Mucosa of descending colon (tissue), 3 donors: ENCODE results near the gene TRIO. TPM values are rescaled to one million over a fixed set of nuclear protein-coding genes. Genes with fewer than 3 reads are reported as not detected.

Experiments
- ATAC-seq: fragments of 200-7000 bp; cut with Tn5 transposase; one replicate; pipeline ENCODE4 v1.9.1; 2020; ENCODE audit warnings: mild to moderate bottlenecking, moderate library complexity
- DNase-seq, 3 donors: peaks; one replicate each; pipeline ENCODE4 v3.0.0-alpha.2; 2020
- H3K36me3 ChIP-seq: fragments of 200-600 bp; one replicate; pipeline ENCODE4 v1.8.0; 2021; ENCODE audit warnings: low read depth, mild to moderate bottlenecking
- H3K4me1 ChIP-seq: fragments of 200-600 bp; one replicate; pipeline ENCODE4 v1.8.0; 2021; ENCODE audit warnings: low read depth, mild to moderate bottlenecking
- H3K4me3 ChIP-seq: fragments of 200-600 bp; one replicate; pipeline ENCODE4 v1.8.0; 2021; ENCODE audit warnings: mild to moderate bottlenecking
- H3K9me3 ChIP-seq: fragments of 200-600 bp; one replicate; pipeline ENCODE4 v1.8.0; 2021; ENCODE audit warnings: mild to moderate bottlenecking
- intact Hi-C, 2 donors: fragments of 100-400 bp; cut with DNase I in 1 of 2; cut with micrococcal nuclease in 1 of 2; formaldehyde crosslinking; loops; one replicate each; pipeline versions ENCODE4 v1.11.0 to v1.11.1; 2022; cut with DNase I, micrococcal nuclease
- total RNA-seq, 3 donors: library from RNA; stranded (reverse); fragmentation: NEBNext Ultra II Directional in 2 of 3; extraction: Animal tissue kit (Norgen Biotek cat#: 25700) in 2 of 3; gene quantifications; one replicate each; pipeline versions ENCODE4 v1.2.1 to v1.2.4, GENCODE V29; 2021 to 2023
- TF ChIP-seq, protein P1 (sequence below): fragments of 200-600 bp; IDR thresholded peaks from one replicate; pipeline ENCODE4 v1.8.0; 2022; ENCODE audit warnings: antibody characterized with exemption, mild to moderate bottlenecking
- donor health status: DM: no; HTN: no; CAD: no; lungs with moderate emphysema.
- donor health status: DM: no; HTN: no; CAD: no.
- donor health status: DM: no; HTN: yes; CAD: no.

The TRIO gene
- total RNA-seq, 3 donors from 2014 or later: 164 to 231 (median 168) TPM

DNA sequence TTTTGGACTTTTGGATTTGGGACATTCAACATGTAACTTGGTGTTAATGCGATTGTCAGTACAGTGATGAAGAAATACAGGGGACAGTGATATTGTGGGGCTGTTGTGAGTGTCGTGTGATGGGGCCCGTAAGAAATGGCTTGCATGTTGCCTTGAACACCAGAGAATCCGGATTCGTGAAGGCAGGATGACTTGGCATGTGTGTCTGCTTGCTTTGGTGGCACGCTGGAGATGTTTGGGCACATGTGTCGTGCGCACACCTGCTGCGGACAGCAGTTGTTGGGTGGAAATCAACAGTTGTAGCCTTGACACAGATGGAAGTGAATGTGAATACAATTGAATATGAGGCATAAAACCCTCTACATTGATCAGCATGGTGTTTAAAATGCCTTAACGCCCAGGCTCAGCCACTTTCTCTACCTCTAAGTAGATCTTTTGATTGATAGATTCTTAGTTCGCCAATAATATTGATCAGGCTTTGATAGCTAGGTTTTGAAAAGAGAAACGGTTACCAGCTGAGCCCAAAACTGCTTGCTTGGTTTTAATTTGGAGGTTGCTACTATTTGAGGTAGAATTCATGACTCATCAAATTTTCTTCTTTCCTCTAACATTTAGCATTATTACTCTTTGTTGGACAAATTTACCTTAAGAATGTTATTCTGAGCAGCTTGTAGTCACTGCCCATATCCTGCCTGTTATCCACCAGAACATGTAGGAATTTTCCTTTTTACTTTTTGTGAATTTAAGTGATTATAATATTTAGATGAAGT, 94.4 kb downstream of the TRIO start:
- Histone ChIP-seq H3K36me3 (no peaks in the 10 kb centered on the region), H3K9me3 (no peaks in the 10 kb centered on the region), H3K4me3 (no peak overlapping the region), H3K4me1 (no peaks in the 10 kb centered on the region)
- intact Hi-C loops: no loop called here
- TF ChIP-seq, protein P1, sequence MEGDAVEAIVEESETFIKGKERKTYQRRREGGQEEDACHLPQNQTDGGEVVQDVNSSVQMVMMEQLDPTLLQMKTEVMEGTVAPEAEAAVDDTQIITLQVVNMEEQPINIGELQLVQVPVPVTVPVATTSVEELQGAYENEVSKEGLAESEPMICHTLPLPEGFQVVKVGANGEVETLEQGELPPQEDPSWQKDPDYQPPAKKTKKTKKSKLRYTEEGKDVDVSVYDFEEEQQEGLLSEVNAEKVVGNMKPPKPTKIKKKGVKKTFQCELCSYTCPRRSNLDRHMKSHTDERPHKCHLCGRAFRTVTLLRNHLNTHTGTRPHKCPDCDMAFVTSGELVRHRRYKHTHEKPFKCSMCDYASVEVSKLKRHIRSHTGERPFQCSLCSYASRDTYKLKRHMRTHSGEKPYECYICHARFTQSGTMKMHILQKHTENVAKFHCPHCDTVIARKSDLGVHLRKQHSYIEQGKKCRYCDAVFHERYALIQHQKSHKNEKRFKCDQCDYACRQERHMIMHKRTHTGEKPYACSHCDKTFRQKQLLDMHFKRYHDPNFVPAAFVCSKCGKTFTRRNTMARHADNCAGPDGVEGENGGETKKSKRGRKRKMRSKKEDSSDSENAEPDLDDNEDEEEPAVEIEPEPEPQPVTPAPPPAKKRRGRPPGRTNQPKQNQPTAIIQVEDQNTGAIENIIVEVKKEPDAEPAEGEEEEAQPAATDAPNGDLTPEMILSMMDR: no peak
- DNase-seq: no peak
- ATAC-seq: no peak

DNA sequence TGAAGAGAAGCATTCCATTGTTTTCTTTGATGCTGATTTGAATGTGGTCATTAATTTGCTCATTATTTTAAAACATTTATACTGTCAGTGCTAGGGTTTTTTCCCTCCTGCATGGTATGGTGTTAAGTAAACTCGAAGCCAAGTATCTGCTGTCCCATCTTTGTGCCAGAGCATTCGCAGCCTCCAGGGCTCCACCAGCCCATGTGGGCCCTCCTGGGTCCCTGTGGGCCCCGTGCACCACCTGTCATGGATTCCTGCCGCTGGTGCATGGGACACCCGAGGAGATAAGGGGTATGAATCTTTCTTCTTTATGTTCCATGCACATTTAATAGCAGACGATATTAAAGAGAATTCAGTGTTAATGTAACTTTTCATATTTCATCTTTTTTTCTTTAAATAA, 95.1 kb downstream of the TRIO start:
- Histone ChIP-seq H3K4me1 (no peaks in the 10 kb centered on the region), H3K4me3 (no peak overlapping the region), H3K36me3 (no peaks in the 10 kb centered on the region), H3K9me3 (no peaks in the 10 kb centered on the region)
- ATAC-seq (no peak), DNase-seq (no peak)
- intact Hi-C loops: no loop called here
- TF ChIP-seq, protein P1: no peak

- ATAC-seq (no peak), DNase-seq (no peak)
- H3K4me3 ChIP-seq: no peak overlapping the region
- H3K4me1 ChIP-seq: no peaks in the 10 kb centered on the region
- H3K36me3 ChIP-seq: no peaks in the 10 kb centered on the region
- intact Hi-C loops: no loop called here
- no peaks in the 10 kb centered on the region for H3K9me3 ChIP-seq
- TF ChIP-seq, protein P1: no peak
Observed at GRCh38 chr5:14239404-14239803, 96.3 kb downstream of the TRIO start.

DNA sequence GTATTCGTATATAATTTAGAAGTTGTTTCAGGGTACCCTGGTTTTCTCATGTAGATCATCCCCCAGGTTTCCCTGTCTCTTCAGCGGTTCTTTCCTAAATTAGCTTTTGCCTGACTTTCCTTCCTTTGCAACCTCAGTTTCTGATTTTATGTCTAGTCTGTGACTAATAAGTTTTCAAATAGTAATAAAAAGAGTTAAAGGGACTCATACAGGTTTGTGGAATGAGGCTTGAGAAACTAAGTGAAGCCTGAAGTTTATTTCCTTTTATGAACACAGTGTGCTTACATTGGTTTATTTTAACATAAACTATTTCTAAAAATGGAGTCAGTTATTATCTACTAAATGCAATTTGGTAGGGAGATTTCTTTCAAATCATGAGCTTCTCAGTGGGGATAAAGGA, 96.8 kb downstream of the TRIO start:
- Histone ChIP-seq H3K9me3 (no peaks in the 10 kb centered on the region), H3K4me1 (no peaks in the 10 kb centered on the region), H3K4me3 (no peak overlapping the region), H3K36me3 (no peaks in the 10 kb centered on the region)
- DNase-seq (no peak), ATAC-seq (no peak)
- intact Hi-C loops: no loop called here
- TF ChIP-seq, protein P1: no peak

- no peaks in the 10 kb centered on the region for H3K36me3 ChIP-seq
- TF ChIP-seq, protein P1: no peak
- H3K4me1 ChIP-seq: no peaks in the 10 kb centered on the region
- DNase-seq (no peak), ATAC-seq (no peak)
- H3K4me3 ChIP-seq: no peak overlapping the region
- intact Hi-C loops: no loop called here
- no peaks in the 10 kb centered on the region for H3K9me3 ChIP-seq
Observed at GRCh38 chr5:14240359-14240758, 97.2 kb downstream of the TRIO start.
